IPS-15b (cell line): ENCODE data around the gene GPATCH1.

Experiments used
- H3K27me3 ChIP-seq: one replicate; pipeline ENCODE4 v1.6.1; 2013; ENCODE audit warnings: low read length; ENCODE audit not compliant: control insufficient read depth, insufficient read depth
- H3K36me3 ChIP-seq: one replicate; pipeline ENCODE4 v1.6.1; 2013; ENCODE audit warnings: low read length; ENCODE audit not compliant: control insufficient read depth, insufficient read depth
- H3K4me1 ChIP-seq: one replicate; pipeline ENCODE4 v1.6.1; 2013; ENCODE audit warnings: mild to moderate bottlenecking, low read length; ENCODE audit not compliant: control insufficient read depth, insufficient read depth
- H3K4me3 ChIP-seq: one replicate; pipeline ENCODE4 v1.5.1; 2013; ENCODE audit warnings: low read depth, low read length
- H3K9ac ChIP-seq: one replicate; pipeline ENCODE4 v1.6.1; 2013; ENCODE audit warnings: low read depth, mild to moderate bottlenecking, low read length
- H3K9me3 ChIP-seq: one replicate; pipeline ENCODE4 v1.6.1; 2013; ENCODE audit warnings: mild to moderate bottlenecking, low read length; ENCODE audit not compliant: control insufficient read depth, insufficient read depth

The GPATCH1 gene

GRCh38 chr19:33167438-33167837, 86.5 kb downstream of the GPATCH1 start:
- no peaks in the 10 kb centered on the region for H3K4me1 ChIP-seq
- H3K9me3 ChIP-seq = no peaks in the 10 kb centered on the region
- H3K4me3 ChIP-seq = no peak overlapping the region
- no peaks in the 10 kb centered on the region for H3K36me3 ChIP-seq
- H3K27me3 ChIP-seq = no peaks in the 10 kb centered on the region
- H3K9ac ChIP-seq = no peak overlapping the region

DNA sequence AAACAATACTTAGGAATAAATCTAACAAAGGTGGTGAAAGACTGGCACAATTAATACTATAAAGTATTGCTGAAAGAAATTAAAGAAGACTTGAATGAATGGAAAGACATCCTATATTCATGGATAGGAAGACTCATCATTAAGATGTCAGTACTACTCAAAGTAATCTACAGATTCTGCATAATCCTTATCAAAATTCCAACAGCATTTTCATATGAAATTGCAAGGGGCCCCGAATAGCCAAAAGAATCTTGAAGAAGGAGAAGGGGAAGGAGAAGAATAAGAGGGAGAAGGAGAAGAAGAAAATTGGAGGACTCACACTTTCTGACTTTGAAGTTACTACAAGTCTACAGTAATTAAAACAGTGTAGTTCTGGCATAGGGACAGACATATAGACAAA, 87.5 kb downstream of the GPATCH1 start:
- Histone ChIP-seq H3K4me3 (no peak overlapping the region), H3K27me3 (no peaks in the 10 kb centered on the region), H3K9ac (no peak overlapping the region), H3K4me1 (no peaks in the 10 kb centered on the region), H3K36me3 (no peaks in the 10 kb centered on the region), H3K9me3 (no peaks in the 10 kb centered on the region)

- H3K4me1 ChIP-seq = no peaks in the 10 kb centered on the region
- no peak overlapping the region for H3K4me3 ChIP-seq
These were observed 90.3 kb downstream of the GPATCH1 start for GRCh38 chr19:33171222-33171795.

GRCh38 chr19:33171916-33172359, 91.0 kb downstream of the GPATCH1 start:
- Histone ChIP-seq H3K4me3 (no peak overlapping the region), H3K27me3 (no peaks in the 10 kb centered on the region), H3K4me1 (no peaks in the 10 kb centered on the region), H3K9ac (no peak overlapping the region), H3K9me3 (no peaks in the 10 kb centered on the region), H3K36me3 (no peaks in the 10 kb centered on the region)

More at GRCh38 chr19:33171222-33171795, 90.3 kb downstream of the GPATCH1 start:
- H3K27me3 ChIP-seq = no peaks in the 10 kb centered on the region
- H3K9ac ChIP-seq = no peak overlapping the region
- H3K9me3 ChIP-seq = no peaks in the 10 kb centered on the region
- no peaks in the 10 kb centered on the region for H3K36me3 ChIP-seq

GRCh38 chr19:33174186-33174585, 93.2 kb downstream of the GPATCH1 start:
- H3K4me3 ChIP-seq = no peak overlapping the region
- H3K4me1 ChIP-seq = peaks cover 2% of the 10 kb centered on the region
- H3K9ac ChIP-seq = no peak overlapping the region
- H3K36me3 ChIP-seq = no peaks in the 10 kb centered on the region
- H3K9me3 ChIP-seq = no peaks in the 10 kb centered on the region
- H3K27me3 ChIP-seq = peaks cover 5% of the 10 kb centered on the region

DNA sequence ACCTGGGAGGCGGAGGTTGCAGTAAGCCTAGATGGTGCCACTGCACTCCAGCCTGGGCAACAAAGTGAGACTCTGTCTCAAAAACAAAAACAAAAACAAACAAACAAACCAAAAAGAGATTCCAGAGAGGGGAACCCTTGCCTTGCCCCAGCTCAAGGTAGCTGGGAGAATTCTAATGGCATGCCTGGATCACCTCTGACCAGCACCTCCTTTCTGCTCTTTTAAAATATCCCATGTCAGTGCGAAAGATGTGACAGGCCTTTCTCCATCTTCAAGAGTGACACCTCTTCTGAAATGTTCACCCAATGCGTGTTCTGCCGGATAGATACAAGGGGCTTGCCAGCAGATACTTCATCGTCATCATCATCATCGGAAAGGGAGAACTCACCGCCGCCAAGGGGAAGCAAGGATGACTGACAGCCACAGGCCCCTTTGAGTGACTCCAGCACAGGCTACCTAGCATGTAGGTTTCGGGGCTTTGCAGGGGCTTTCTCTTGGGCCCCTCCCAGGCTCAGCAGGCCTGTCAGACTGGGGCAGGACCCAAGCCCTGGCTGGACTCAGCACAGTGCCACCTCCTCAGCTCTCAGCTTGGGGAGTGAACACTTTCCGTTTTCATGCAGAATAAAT, 94.3 kb downstream of the GPATCH1 start:
- Histone ChIP-seq H3K9me3 (no peaks in the 10 kb centered on the region), H3K4me1 (peaks cover 2% of the 10 kb centered on the region), H3K27me3 (peaks cover 5% of the 10 kb centered on the region), H3K4me3 (no peak overlapping the region), H3K9ac (no peak overlapping the region), H3K36me3 (no peaks in the 10 kb centered on the region)

GRCh38 chr19:33175886-33176669, 95.1 kb downstream of the GPATCH1 start:
- peaks cover 2% of the 10 kb centered on the region for H3K4me1 ChIP-seq
- peaks cover 5% of the 10 kb centered on the region for H3K27me3 ChIP-seq
- no peaks in the 10 kb centered on the region for H3K9me3 ChIP-seq
- H3K36me3 ChIP-seq = no peaks in the 10 kb centered on the region
- peak overlapping the region; percentile 96 for H3K4me3 ChIP-seq
- peak overlapping the region; percentile 94 for H3K9ac ChIP-seq

DNA sequence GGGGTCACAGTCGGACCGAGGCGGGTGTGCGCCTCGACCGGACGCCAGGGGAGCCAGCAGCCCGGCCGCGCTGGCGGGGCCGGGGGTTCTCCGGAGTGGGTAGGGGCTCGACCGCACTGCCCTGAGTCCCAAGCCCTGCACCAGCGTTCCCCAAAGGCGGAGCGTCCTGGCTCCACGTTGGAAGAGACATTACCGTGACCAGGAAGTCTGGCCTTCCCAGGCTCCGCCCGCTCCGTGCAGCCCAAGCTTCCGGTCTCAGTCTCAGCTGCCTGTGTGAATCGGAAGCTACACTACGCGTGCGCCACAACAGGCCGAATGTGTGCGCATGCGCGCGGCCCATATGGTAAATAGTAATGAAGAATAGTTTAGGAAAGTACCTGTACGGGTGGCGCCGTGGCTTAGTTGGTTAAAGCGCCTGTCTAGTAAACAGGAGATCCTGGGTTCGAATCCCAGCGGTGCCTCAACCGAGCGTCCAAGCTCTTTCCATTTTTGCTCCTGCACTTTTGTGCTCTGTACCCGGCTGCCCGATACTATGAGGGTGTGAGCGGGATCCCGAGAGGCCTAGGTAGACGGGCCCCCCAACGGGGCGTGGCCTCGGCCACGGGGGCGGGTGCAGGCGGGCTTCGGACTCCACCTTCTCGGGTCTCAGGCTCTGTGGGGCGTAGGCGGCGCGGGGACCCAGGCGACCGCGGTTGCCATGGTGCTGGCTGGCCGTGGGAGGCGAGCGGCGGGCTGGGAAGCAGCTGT, 95.9 kb downstream of the GPATCH1 start:
- H3K9me3 ChIP-seq = no peaks in the 10 kb centered on the region
- H3K9ac ChIP-seq = peak overlapping the region; percentile 94
- peaks cover 2% of the 10 kb centered on the region for H3K4me1 ChIP-seq

GRCh38 chr19:33177417-33177979, 96.5 kb downstream of the GPATCH1 start:
- Histone ChIP-seq H3K9ac (peak overlapping the region; percentile 37), H3K36me3 (no peaks in the 10 kb centered on the region), H3K4me3 (peak overlapping the region; percentile 96), H3K4me1 (peaks cover 2% of the 10 kb centered on the region), H3K27me3 (peaks cover 5% of the 10 kb centered on the region), H3K9me3 (no peaks in the 10 kb centered on the region)

More for the DNA sequence above, 95.9 kb downstream of the GPATCH1 start:
- H3K4me3 ChIP-seq = peak overlapping the region; percentile 96
- H3K36me3 ChIP-seq = no peaks in the 10 kb centered on the region
- peaks cover 5% of the 10 kb centered on the region for H3K27me3 ChIP-seq
